Suprapubic skin (tissue), 4 donors: ENCODE measurements around the gene XPNPEP2. TPM values are rescaled to one million over a fixed set of nuclear protein-coding genes. Genes with fewer than 3 reads are reported as not detected.

Experiments
- DNase-seq, 2 donors: peaks; one replicate each; pipeline ENCODE4 v3.0.0-alpha.2; 2019; ENCODE audit warnings: low spot score in 2 of 2
- H3K27ac ChIP-seq: fragments of 200-600 bp; sonication (generic); one replicate; pipeline ENCODE4 v1.5.1; 2019
- H3K27me3 ChIP-seq: fragments of 200-600 bp; sonication (generic); one replicate; pipeline ENCODE4 v1.5.1; 2019
- H3K36me3 ChIP-seq: fragments of 200-600 bp; sonication (generic); one replicate; pipeline ENCODE4 v1.5.1; 2019
- H3K4me1 ChIP-seq: fragments of 200-600 bp; sonication (generic); one replicate; pipeline ENCODE4 v1.5.1; 2019
- H3K4me3 ChIP-seq: fragments of 200-600 bp; sonication (generic); one replicate; pipeline ENCODE4 v1.5.1; 2019; ENCODE audit warnings: mild to moderate bottlenecking
- H3K9me3 ChIP-seq: fragments of 200-600 bp; sonication (generic); one replicate; pipeline ENCODE4 v1.5.1; 2019
- CTCF ChIP-seq, 2 donors: fragments of 200-600 bp in 1 of 2; fragments of 450-650 bp in 1 of 2; sonication (generic) in 1 of 2; IDR thresholded peaks; one replicate each; pipeline ENCODE4 v1.5.1; 2016 to 2019; ENCODE audit warnings: antibody characterized with exemption in 2 of 2, mild to moderate bottlenecking in 1 of 2, moderate library complexity in 1 of 2
- EP300 ChIP-seq: sonication (generic); formaldehyde crosslinking; IDR thresholded peaks from one replicate; pipeline ENCODE4 v1.6.1; 2017; ENCODE audit warnings: antibody characterized with exemption
- POLR2A ChIP-seq, 2 donors: fragments of 450-650 bp; IDR thresholded peaks; one replicate each; pipeline ENCODE4 v1.6.1; 2017; ENCODE audit warnings: antibody characterized with exemption in 2 of 2, mild to moderate bottlenecking in 2 of 2, moderate library complexity in 2 of 2
- POLR2AphosphoS5 ChIP-seq, 3 donors: sonication (generic); formaldehyde crosslinking; IDR thresholded peaks; one replicate each; pipeline ENCODE4 v1.6.1; 2017; ENCODE audit warnings: antibody characterized with exemption in 3 of 3
- WGBS: methylation state at CpG from one replicate; pipeline ENCODE4 v1.1.5; 2018; 5-methylcytosine and 5-hydroxymethylcytosine counted together
- total RNA-seq, 4 donors: library from RNA; depleted of rRNA; stranded (reverse); fragments of >200 nt; gene quantifications; one replicate each; pipeline ENCODE4 v1.1.0, GENCODE V29; 2016

XPNPEP2 gene
- total RNA-seq, result 1 to 10 TPM in 3 of 4 donors, under 1 TPM in 1; 0.83 to 6.1 (median 2.4) TPM

GRCh38 chrX:129738466-129739308 lies at the start of gene XPNPEP2:
Gene XPNPEP2 (plus strand): TSS chrX:129738979. CDS start chrX:129739214, 235 bp downstream.
- no peaks in the 10 kb centered on the region for H3K36me3 ChIP-seq
- WGBS, result 14% methylated on average over 4 of the region's 13 CpGs
- peak within 1 kb of the TSS; percentile 45 for H3K27ac ChIP-seq
- no peaks in the 10 kb centered on the region for H3K27me3 ChIP-seq
- TF ChIP-seq CTCF (IDR thresholded peaks at IDR 0.05), result no peak
- TF ChIP-seq POLR2A (IDR thresholded peaks at IDR 0.05), result no peak
- no peak for TF ChIP-seq POLR2AphosphoS5 (IDR thresholded peaks at IDR 0.05)
- no peak for TF ChIP-seq EP300
- no peaks in the 10 kb centered on the region for H3K9me3 ChIP-seq
- H3K4me3 ChIP-seq, result no peak within 1 kb of the TSS
- DNase-seq, result peak in 1 of 2 donors; percentile 65
- peaks cover 4% of the 10 kb centered on the region for H3K4me1 ChIP-seq

GRCh38 chrX:129689796-129690195 lies 49.0 kb upstream of the XPNPEP2 start:
- no peak for TF ChIP-seq POLR2A (IDR thresholded peaks at IDR 0.05)
- no peak for TF ChIP-seq EP300
- no peak for TF ChIP-seq POLR2AphosphoS5 (IDR thresholded peaks at IDR 0.05)
- no peak for TF ChIP-seq CTCF (IDR thresholded peaks at IDR 0.05)
- Histone ChIP-seq H3K9me3 (no peaks in the 10 kb centered on the region), H3K36me3 (no peaks in the 10 kb centered on the region), H3K27ac (no peak overlapping the region), H3K4me3 (no peak overlapping the region), H3K27me3 (no peaks in the 10 kb centered on the region), H3K4me1 (no peaks in the 10 kb centered on the region)
- WGBS, result 73% methylated on average over 5 of the region's 5 CpGs
- DNase-seq, result no peak

- WGBS, result 63% methylated on average over 10 of the region's 10 CpGs
- Histone ChIP-seq H3K4me1 (no peaks in the 10 kb centered on the region), H3K4me3 (no peak overlapping the region), H3K36me3 (no peaks in the 10 kb centered on the region), H3K9me3 (no peaks in the 10 kb centered on the region), H3K27ac (no peak overlapping the region), H3K27me3 (no peaks in the 10 kb centered on the region)
- TF ChIP-seq POLR2A (IDR thresholded peaks at IDR 0.05), result no peak
- no peak for TF ChIP-seq CTCF (IDR thresholded peaks at IDR 0.05)
- no peak for TF ChIP-seq EP300
- no peak for TF ChIP-seq POLR2AphosphoS5 (IDR thresholded peaks at IDR 0.05)
- no peak for DNase-seq
Observed at GRCh38 chrX:129690435-129690834, 48.3 kb upstream of the XPNPEP2 start.

GRCh38 chrX:129693354-129693753 lies 45.4 kb upstream of the XPNPEP2 start:
- Histone ChIP-seq H3K27me3 (no peaks in the 10 kb centered on the region), H3K4me1 (no peaks in the 10 kb centered on the region), H3K9me3 (no peaks in the 10 kb centered on the region), H3K36me3 (no peaks in the 10 kb centered on the region), H3K27ac (no peak overlapping the region), H3K4me3 (no peak overlapping the region)
- no peak for TF ChIP-seq EP300
- TF ChIP-seq POLR2A (IDR thresholded peaks at IDR 0.05), result no peak
- no peak for TF ChIP-seq POLR2AphosphoS5 (IDR thresholded peaks at IDR 0.05)
- no peak for TF ChIP-seq CTCF (IDR thresholded peaks at IDR 0.05)
- WGBS, result 84% methylated on average over 3 of the region's 3 CpGs
- DNase-seq, result no peak

GRCh38 chrX:129694805-129695204 lies 44.0 kb upstream of the XPNPEP2 start:
- H3K9me3 ChIP-seq, result no peaks in the 10 kb centered on the region
- H3K27ac ChIP-seq, result no peak overlapping the region
- H3K36me3 ChIP-seq, result no peaks in the 10 kb centered on the region
- no peak overlapping the region for H3K4me3 ChIP-seq
- DNase-seq, result no peak
- H3K4me1 ChIP-seq, result no peaks in the 10 kb centered on the region
- 85% methylated on average over 5 of the region's 5 CpGs for WGBS
- TF ChIP-seq POLR2A (IDR thresholded peaks at IDR 0.05), result no peak
- no peak for TF ChIP-seq POLR2AphosphoS5 (IDR thresholded peaks at IDR 0.05)
- no peak for TF ChIP-seq CTCF (IDR thresholded peaks at IDR 0.05)
- no peak for TF ChIP-seq EP300
- no peaks in the 10 kb centered on the region for H3K27me3 ChIP-seq
